Panc1 (cell line): ENCODE measurements around the gene GJB3. TPM values are rescaled to one million over a fixed set of nuclear protein-coding genes. Genes with fewer than 3 reads are reported as not detected.

Experiments
- ATAC-seq: fragments of 200-7000 bp; cut with Tn5 transposase; 2 replicates; pipeline ENCODE4 v1.9.1; 2020; ENCODE audit warnings: mild to moderate bottlenecking, moderate library complexity
- BruUV-seq: library from RNA; stranded (reverse); fragments of 400-500 nt; replicated peaks from 2 replicates; lab custom pipeline; 2021; lab: Mats Ljungman, UMichigan
- CTCF ChIA-PET: fragments of 300-600 bp; sonication (Branson Sonifier 250); formaldehyde crosslinking; loops from one replicate; lab custom pipeline; 2022; ENCODE audit warnings: antibody characterized with exemption; lab: Charles Lee
- POLR2A ChIA-PET: fragments of 300-600 bp; sonication (Branson Sonifier 250); formaldehyde crosslinking; loops from one replicate; lab custom pipeline; 2022; ENCODE audit warnings: antibody characterized with exemption; lab: Charles Lee
- DNase-seq: peaks from one replicate; pipeline ENCODE4 v3.0.0-alpha.2; 2010; ENCODE audit warnings: low read depth, low spot score
- H3K27ac ChIP-seq: 2 replicates; pipeline ENCODE4 v1.5.1; 2011; ENCODE audit warnings: mild to moderate bottlenecking, low read length, inconsistent platforms
- H3K27me3 ChIP-seq: fragments of 200-500 bp; sonication (Bioruptor generic); 2 replicates; pipeline ENCODE4 v1.6.0; 2014; ENCODE audit warnings: low read length, inconsistent platforms; ENCODE audit not compliant: control insufficient read depth, insufficient read depth
- H3K36me3 ChIP-seq: fragments of 200-500 bp; sonication (Bioruptor generic); 2 replicates; pipeline ENCODE4 v1.5.1; 2014; ENCODE audit warnings: inconsistent platforms, mild to moderate bottlenecking, low read length, moderate library complexity; ENCODE audit not compliant: control insufficient read depth, insufficient read depth
- H3K4me1 ChIP-seq: 2 replicates; pipeline ENCODE4 v1.5.1; 2011; ENCODE audit warnings: inconsistent platforms, mild to moderate bottlenecking, low read length, moderate library complexity; ENCODE audit not compliant: control insufficient read depth, insufficient read depth
- H3K4me3 ChIP-seq, 2 experiments: 2 replicates each; pipeline ENCODE4 v1.5.1; 2011 to 2012; ENCODE audit warnings: low read depth in 2 of 2, low read length in 2 of 2, mild to moderate bottlenecking in 2 of 2, inconsistent platforms in 1 of 2, moderate library complexity in 1 of 2
- H3K9me3 ChIP-seq: fragments of 200-500 bp; sonication (Bioruptor generic); 2 replicates; pipeline ENCODE4 v1.5.1; 2014; ENCODE audit warnings: low read depth, mild to moderate bottlenecking, inconsistent platforms, low read length, moderate library complexity; ENCODE audit not compliant: control insufficient read depth, insufficient read depth
- CTCF ChIP-seq: fragments of 450-650 bp; IDR thresholded peaks from 2 replicates; pipeline ENCODE4 v1.5.1; 2017; ENCODE audit warnings: mild to moderate bottlenecking
- POLR2AphosphoS5 ChIP-seq: IDR thresholded peaks from 2 replicates; pipeline ENCODE4 v1.6.1; 2012; ENCODE audit warnings: mild to moderate bottlenecking, low read depth, low read length, moderate library complexity
- REST ChIP-seq, 2 experiments: IDR thresholded peaks; 2 replicates each; pipeline ENCODE4 v1.6.1; 2011 to 2012; ENCODE audit warnings: low read depth in 2 of 2, control low read depth in 1 of 2, low read length in 1 of 2, mild to moderate bottlenecking in 1 of 2, moderate library complexity in 1 of 2; ENCODE audit not compliant: insufficient read depth in 1 of 2
- SIN3A ChIP-seq: IDR thresholded peaks from 2 replicates; pipeline ENCODE4 v1.6.1; 2012; ENCODE audit warnings: low read depth, mild to moderate bottlenecking, low read length, moderate library complexity, borderline replicate concordance; ENCODE audit not compliant: insufficient read depth
- TCF7L2 ChIP-seq: IDR thresholded peaks from 2 replicates; pipeline ENCODE4 v1.6.1; 2011; ENCODE audit warnings: mild to moderate bottlenecking, low read depth, low read length, inconsistent platforms
- in situ Hi-C: cut with HindIII; loops from 2 replicates; pipeline ENCODE4 v1.10.0; 2016; ENCODE audit warnings: low sequenced_read_pairs, low pct_unique_long_range_greater_than_20kb
- intact Hi-C: fragments of 100-400 bp; cut with micrococcal nuclease; formaldehyde crosslinking; loops from one replicate; pipeline ENCODE4 v1.10.0; 2022; ENCODE audit not compliant: unreplicated experiment
- total RNA-seq: library from RNA; stranded (reverse); gene quantifications from one replicate; pipeline ENCODE4 v1.2.1, GENCODE V29; 2021; ENCODE audit not compliant: unreplicated experiment

GJB3 gene
- total RNA-seq, 1 experiment from 2014 or later = 0.15 TPM

DNA sequence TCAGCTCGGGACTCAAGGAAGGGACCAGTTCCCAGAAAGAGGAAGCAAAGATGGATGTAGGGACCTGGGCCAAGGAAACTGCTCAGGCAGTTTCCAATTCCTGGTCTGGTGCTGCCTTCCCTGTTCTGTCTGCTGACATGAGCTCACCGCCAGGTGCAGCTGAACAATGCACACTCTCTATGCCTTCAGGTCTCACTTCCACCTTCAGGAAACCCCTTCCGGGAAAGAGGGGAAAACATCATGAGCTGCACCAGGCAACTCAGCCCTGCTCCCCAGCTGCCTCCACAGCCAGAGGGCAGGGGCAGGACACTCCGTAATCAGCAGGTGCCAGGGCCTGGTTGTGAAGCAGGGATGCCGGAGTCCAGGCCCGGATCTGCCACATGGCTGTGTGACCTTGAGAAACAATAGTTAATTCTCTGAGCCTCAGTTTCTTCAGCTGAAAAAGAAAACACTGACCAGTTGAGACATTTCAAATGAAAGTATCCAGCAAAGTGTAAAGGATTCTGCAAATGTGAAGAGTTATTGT lies 50.8 kb downstream of the GJB3 start:
- POLR2A ChIA-PET = no interaction called here
- CTCF ChIA-PET = interaction anchor here (0.6 kb wide), 1 partner anchor 26 kb away, joined by 8 read pairs; no protein-coding TSS in a partner anchor

DNA sequence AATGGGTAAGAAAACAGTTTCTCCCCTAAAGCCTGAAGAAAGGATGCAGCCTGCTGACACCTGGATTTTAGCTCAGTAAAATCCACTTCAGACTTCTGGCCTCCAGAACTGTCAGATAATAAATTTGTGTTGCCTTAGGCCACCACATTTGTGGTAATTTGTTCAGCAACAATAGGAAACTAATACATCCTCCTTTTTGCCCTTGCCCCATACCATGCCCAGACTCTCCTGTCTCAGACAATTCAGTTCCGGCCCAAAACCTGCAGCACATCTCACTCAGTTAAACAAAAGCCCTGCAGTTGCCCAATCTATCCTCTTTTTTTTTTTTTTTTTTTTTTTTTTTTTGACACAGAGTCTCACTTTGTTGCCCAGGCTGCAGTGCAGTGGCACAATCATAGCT lies 52.7 kb downstream of the GJB3 start:
- Histone ChIP-seq H3K36me3 (no peaks in the 10 kb centered on the region), H3K27me3 (no peaks in the 10 kb centered on the region), H3K9me3 (no peaks in the 10 kb centered on the region), H3K4me3 (no peak overlapping the region), H3K4me1 (no peaks in the 10 kb centered on the region), H3K27ac (no peak overlapping the region)
- ATAC-seq (no peak), DNase-seq (no peak)
- CTCF ChIA-PET = no interaction called here
- no TSS peak for BruUV-seq
- POLR2A ChIA-PET = no interaction called here
- intact Hi-C loops (no loop called here), in situ Hi-C loops (no loop called here)
- TF ChIP-seq TCF7L2 (no peak), REST (IDR thresholded peaks at IDR 0.05; ENCODE audit: insufficient read depth in 1 of 2, low read depth in 2 of 2, low read length in 1 of 2) (no peak), SIN3A (no peak), POLR2AphosphoS5 (no peak), CTCF (no peak)

More for the DNA sequence above, 50.8 kb downstream of the GJB3 start:
- Histone ChIP-seq H3K27ac (no peak overlapping the region), H3K27me3 (no peaks in the 10 kb centered on the region), H3K4me3 (no peak overlapping the region), H3K9me3 (no peaks in the 10 kb centered on the region), H3K36me3 (no peaks in the 10 kb centered on the region), H3K4me1 (no peaks in the 10 kb centered on the region)
- intact Hi-C loops (no loop called here), in situ Hi-C loops (no loop called here)
- TF ChIP-seq TCF7L2 (no peak), POLR2AphosphoS5 (no peak), REST (IDR thresholded peaks at IDR 0.05; ENCODE audit: insufficient read depth in 1 of 2, low read depth in 2 of 2, low read length in 1 of 2) (no peak), CTCF (no peak), SIN3A (no peak)
- DNase-seq = no peak
- BruUV-seq = no TSS peak
- ATAC-seq = no peak
